Calu3 (cell line): ENCODE measurements around the gene CAMK1D. TPM values are rescaled to one million over a fixed set of nuclear protein-coding genes. Genes with fewer than 3 reads are reported as not detected.
"Not testable (repeated sequence)": the region's sequence is repeated elsewhere in the genome, so short reads cannot be mapped to it uniquely, and the experiment has no call there.

Source experiments
- BruUV-seq: library from RNA; stranded (reverse); fragments of 400-500 nt; replicated peaks from 2 replicates; lab custom pipeline; 2021; lab: Mats Ljungman, UMichigan
- CTCF ChIA-PET: fragments of 300-600 bp; sonication (Branson Sonifier 250); formaldehyde crosslinking; loops from one replicate; lab custom pipeline; 2022; ENCODE audit warnings: antibody characterized with exemption; lab: Charles Lee
- DNase-seq: peaks from one replicate; pipeline ENCODE4 v3.0.0; 2022
- H3K27ac Mint-ChIP-seq: one replicate; pipeline ENCODE4 v1.8.0; 2022; ENCODE audit warnings: mixed read lengths; ENCODE audit not compliant: unreplicated experiment
- H3K27me3 Mint-ChIP-seq: one replicate; pipeline ENCODE4 v1.8.0; 2022; ENCODE audit warnings: mixed read lengths; ENCODE audit not compliant: unreplicated experiment
- H3K36me3 Mint-ChIP-seq: one replicate; pipeline ENCODE4 v1.8.0; 2022; ENCODE audit warnings: mild to moderate bottlenecking, moderate library complexity, mixed read lengths; ENCODE audit not compliant: insufficient read depth, unreplicated experiment
- H3K4me1 Mint-ChIP-seq: one replicate; pipeline ENCODE4 v1.8.0; 2022; ENCODE audit warnings: mild to moderate bottlenecking, low read depth, mixed read lengths; ENCODE audit not compliant: unreplicated experiment
- H3K4me3 Mint-ChIP-seq: one replicate; pipeline ENCODE4 v1.8.0; 2022; ENCODE audit warnings: mild to moderate bottlenecking, low read depth, moderate library complexity, mixed read lengths; ENCODE audit not compliant: unreplicated experiment
- H3K9me3 Mint-ChIP-seq: one replicate; pipeline ENCODE4 v1.8.0; 2022; ENCODE audit warnings: low read depth, mixed read lengths; ENCODE audit not compliant: unreplicated experiment
- intact Hi-C: fragments of 100-400 bp; cut with micrococcal nuclease; formaldehyde crosslinking; loops from one replicate; pipeline ENCODE4 v1.10.0; 2022; ENCODE audit not compliant: unreplicated experiment
- total RNA-seq: library from RNA; stranded (reverse); gene quantifications from 2 replicates; pipeline ENCODE4 v1.2.3, GENCODE V29; 2022
- TF ChIP-seq, protein P1 (sequence below): fragments of 200-600 bp; IDR thresholded peaks from one replicate; pipeline ENCODE4 v1.8.0; 2022; ENCODE audit warnings: antibody characterized with exemption; ENCODE audit not compliant: unreplicated experiment

CAMK1D gene
- total RNA-seq, 1 experiment from 2014 or later = 2.6 TPM

DNA sequence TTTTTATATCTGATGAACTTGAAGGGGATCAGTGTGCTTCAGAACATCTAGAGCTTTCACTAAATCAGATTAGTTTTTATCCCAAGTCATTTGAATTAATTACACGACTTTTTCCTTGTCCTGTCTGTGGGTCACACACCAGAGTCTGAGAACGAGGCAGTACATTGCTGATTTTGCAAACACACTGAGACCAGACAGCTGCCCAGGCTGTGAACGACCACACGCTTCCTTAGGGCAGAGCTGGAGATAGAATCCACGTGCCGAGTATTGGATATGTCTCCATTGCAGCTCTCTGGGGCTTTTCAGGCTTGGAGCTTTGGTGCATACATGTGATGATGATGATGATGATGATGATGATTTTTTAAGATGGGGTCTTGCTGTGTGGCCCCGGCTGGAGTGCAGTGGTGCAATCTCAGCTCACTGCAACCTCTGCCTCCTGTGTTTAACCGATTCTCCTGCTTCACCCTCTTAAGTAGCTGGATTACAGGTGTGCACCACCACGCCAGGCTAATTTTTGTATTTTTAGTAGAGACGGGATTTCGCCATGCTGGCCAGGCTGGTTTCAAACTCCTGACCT lies 81.1 kb downstream of the CAMK1D start:
- intact Hi-C loops = no loop called here
- Mint-ChIP-seq H3K9me3 (peaks cover 3% of the 10 kb centered on the region), H3K27ac (no peak overlapping the region), H3K4me1 (no peaks in the 10 kb centered on the region), H3K4me3 (no peak overlapping the region), H3K27me3 (peaks cover 79% of the 10 kb centered on the region), H3K36me3 (no peaks in the 10 kb centered on the region)
- TF ChIP-seq, protein P1, sequence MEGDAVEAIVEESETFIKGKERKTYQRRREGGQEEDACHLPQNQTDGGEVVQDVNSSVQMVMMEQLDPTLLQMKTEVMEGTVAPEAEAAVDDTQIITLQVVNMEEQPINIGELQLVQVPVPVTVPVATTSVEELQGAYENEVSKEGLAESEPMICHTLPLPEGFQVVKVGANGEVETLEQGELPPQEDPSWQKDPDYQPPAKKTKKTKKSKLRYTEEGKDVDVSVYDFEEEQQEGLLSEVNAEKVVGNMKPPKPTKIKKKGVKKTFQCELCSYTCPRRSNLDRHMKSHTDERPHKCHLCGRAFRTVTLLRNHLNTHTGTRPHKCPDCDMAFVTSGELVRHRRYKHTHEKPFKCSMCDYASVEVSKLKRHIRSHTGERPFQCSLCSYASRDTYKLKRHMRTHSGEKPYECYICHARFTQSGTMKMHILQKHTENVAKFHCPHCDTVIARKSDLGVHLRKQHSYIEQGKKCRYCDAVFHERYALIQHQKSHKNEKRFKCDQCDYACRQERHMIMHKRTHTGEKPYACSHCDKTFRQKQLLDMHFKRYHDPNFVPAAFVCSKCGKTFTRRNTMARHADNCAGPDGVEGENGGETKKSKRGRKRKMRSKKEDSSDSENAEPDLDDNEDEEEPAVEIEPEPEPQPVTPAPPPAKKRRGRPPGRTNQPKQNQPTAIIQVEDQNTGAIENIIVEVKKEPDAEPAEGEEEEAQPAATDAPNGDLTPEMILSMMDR = no peak
- CTCF ChIA-PET = no interaction called here
- no peak for DNase-seq
- BruUV-seq = no TSS peak

DNA sequence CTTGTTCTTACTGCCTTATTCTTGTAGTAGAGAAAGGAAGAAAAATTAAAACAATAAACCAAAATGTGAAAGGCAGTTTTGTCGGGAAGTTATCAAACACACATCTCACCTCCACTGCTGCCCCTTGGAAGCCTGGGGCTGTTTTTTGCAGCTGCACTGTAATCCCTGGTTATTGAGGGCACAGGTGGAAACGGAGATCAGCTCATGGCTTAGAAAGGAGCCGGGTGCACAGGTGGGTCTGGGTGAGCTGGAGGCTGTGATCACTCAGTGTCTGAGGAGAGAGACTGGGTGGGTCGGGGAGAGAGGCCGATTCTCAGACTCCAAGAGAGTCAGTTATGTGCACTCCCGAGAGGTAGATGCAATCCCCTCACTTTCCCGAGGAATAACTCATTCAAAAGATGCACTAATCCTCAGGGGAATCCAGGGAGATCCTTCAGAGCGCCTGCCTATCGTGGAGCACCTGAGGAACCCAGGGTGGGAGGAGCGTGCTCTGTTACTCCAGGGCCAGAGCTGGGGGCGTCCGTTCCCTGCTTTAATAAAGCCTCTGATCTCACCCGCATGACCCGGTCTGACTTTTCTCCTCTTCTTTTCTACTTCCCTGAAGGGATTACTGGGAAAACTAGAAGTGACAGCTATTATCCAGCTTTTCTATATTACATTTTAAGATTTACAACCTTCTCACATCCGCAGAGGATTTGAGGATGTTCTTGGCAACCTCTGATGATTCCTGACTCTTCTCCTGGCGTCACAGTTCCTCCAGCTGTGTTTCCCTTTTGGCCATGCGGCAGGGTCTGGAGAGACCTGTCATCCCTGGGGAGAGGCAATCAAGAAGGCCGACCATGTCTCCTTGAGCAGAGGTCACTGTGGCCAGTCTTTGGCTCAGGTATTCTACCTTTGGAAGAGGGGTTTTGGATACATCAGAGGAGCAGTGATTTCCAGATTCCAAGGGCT lies 82.1 kb downstream of the CAMK1D start:
- Mint-ChIP-seq H3K9me3 (peaks cover 3% of the 10 kb centered on the region), H3K27me3 (peaks cover 86% of the 10 kb centered on the region), H3K4me3 (no peak overlapping the region), H3K27ac (no peak overlapping the region), H3K4me1 (no peaks in the 10 kb centered on the region), H3K36me3 (no peaks in the 10 kb centered on the region)
- no TSS peak for BruUV-seq
- no peak for DNase-seq
- CTCF ChIA-PET = interaction anchor here (0.6 kb wide), 1 partner anchor 221 kb away, joined by 3 read pairs; no protein-coding TSS in a partner anchor
- intact Hi-C loops = no loop called here
- TF ChIP-seq, protein P1 = no peak

DNA sequence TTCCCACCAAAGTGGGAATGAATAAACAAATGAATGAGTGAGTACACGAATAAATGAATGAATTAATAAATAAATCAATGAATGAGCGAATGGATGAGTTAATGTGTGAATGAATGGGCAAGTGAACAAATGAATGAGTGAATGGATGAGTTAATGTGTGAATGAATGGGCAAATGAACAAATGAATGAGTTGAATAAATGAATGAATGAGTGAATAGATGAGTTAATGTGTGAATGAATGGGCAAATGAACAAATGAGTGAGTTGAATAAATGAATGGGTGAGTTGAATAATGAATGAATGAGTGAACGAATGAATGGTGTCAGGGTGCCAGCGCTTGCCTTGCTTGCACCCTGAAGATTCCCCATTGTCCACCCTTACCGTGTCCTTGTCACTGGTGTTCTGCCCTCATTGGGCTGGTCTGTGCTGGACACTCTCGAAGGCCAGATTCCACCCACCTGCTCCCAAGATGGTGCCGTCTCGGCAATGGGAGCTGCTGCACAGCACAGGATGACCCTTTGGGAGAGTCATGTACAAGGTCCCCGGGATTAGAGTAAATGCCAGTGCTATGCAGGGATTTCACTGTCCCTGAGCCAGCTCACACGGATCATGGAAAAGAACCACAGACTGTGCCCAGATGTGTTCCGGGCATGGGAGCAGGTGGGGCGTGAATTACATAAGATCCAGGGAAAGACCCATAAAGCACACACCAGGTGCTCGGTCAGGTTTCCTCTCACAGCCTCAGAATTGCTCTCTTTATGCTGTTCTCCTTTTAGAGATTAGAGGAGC lies 83.2 kb downstream of the CAMK1D start:
- peaks cover 3% of the 10 kb centered on the region for H3K9me3 Mint-ChIP-seq
- H3K36me3 Mint-ChIP-seq = no peaks in the 10 kb centered on the region
- no peak overlapping the region for H3K27ac Mint-ChIP-seq
- intact Hi-C loops = no loop called here
- no TSS peak for BruUV-seq
- H3K4me3 Mint-ChIP-seq = no peak overlapping the region
- no peaks in the 10 kb centered on the region for H3K4me1 Mint-ChIP-seq
- H3K27me3 Mint-ChIP-seq = peaks cover 97% of the 10 kb centered on the region
- TF ChIP-seq, protein P1 = no peak
- no peak for DNase-seq
- CTCF ChIA-PET = interaction anchor here (0.6 kb wide), 1 partner anchor 220 kb away, joined by 3 read pairs; no protein-coding TSS in a partner anchor

DNA sequence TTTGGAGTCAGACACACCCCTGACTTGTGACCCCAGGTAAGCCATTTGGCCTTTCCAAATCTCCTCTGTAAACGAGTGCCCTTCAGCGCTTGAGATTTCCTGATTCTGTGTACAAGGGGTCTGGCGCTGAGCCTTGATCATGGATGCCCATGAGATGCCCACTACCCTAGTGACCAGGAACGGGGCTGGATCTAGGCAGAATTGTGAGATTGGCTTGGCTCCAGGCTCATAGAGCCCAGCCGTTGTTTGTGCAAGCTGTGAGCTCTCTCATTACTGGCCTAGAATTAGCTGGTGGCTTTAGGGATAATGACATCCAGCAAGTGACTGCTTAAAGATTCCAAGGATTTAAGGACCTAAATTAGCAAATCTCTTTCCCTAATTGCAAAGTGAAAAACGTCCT lies 84.9 kb downstream of the CAMK1D start:
- peaks cover 100% of the 10 kb centered on the region for H3K27me3 Mint-ChIP-seq
- intact Hi-C loops = no loop called here
- DNase-seq = no peak
- BruUV-seq = no TSS peak
- CTCF ChIA-PET = no interaction called here
- H3K4me3 Mint-ChIP-seq = no peak overlapping the region
- H3K36me3 Mint-ChIP-seq = no peaks in the 10 kb centered on the region
- no peak overlapping the region for H3K27ac Mint-ChIP-seq
- TF ChIP-seq, protein P1 = no peak
- no peaks in the 10 kb centered on the region for H3K4me1 Mint-ChIP-seq
- H3K9me3 Mint-ChIP-seq = peaks cover 6% of the 10 kb centered on the region

DNA sequence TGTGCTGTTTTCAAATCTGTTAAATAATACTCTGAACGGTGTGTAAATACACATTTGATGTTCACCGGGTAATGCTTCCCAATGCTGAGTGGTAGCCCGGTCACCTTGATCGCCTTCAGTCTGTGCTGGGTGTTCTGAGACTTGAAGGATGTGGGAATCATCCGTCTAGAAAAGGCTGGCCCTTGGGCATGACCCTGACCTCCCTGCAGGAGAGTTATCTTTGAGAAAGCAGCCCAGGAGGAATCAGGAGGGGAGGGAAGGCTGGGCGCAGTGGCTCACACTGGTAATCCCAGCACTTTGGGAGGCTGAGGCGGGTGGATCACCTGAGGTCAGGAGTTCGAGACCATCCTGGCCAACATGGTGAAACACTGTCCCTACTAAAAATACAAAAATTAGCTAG lies 85.3 kb downstream of the CAMK1D start:
- H3K9me3 Mint-ChIP-seq, intact Hi-C loops, H3K36me3 Mint-ChIP-seq, H3K27ac Mint-ChIP-seq, DNase-seq, H3K4me1 Mint-ChIP-seq, BruUV-seq, H3K4me3 Mint-ChIP-seq: not testable (repeated sequence)
- peaks cover 100% of the 10 kb centered on the region for H3K27me3 Mint-ChIP-seq
- CTCF ChIA-PET = interaction anchor here (0.6 kb wide), 1 partner anchor 22 kb away, joined by 3 read pairs; no protein-coding TSS in a partner anchor
